H9 (cell line): Measurements from ENCODE around the gene FEM1C. TPM values are rescaled to one million over a fixed set of nuclear protein-coding genes. Genes with fewer than 3 reads are reported as not detected.

Experiments used
- DNase-seq: peaks from one replicate; pipeline ENCODE4 v3.0.0-alpha.2; 2017
- H2AFZ ChIP-seq: one replicate; pipeline ENCODE4 v1.6.1; 2013; ENCODE audit warnings: mild to moderate bottlenecking, low read length, control low read depth, moderate library complexity
- H2AK5ac ChIP-seq: 2 replicates; pipeline ENCODE4 v1.6.1; 2013; ENCODE audit warnings: low read length, control low read depth, mixed read lengths; ENCODE audit not compliant: insufficient read length
- H2BK120ac ChIP-seq: one replicate; pipeline ENCODE4 v1.6.1; 2013; ENCODE audit warnings: low read depth, mild to moderate bottlenecking, low read length, control low read depth, inconsistent platforms; ENCODE audit not compliant: poor library complexity, severe bottlenecking
- H2BK12ac ChIP-seq: 2 replicates; pipeline ENCODE4 v1.6.1; 2013; ENCODE audit warnings: low read length, control low read depth, mixed read lengths, low read depth; ENCODE audit not compliant: insufficient read length
- H2BK15ac ChIP-seq: 2 replicates; pipeline ENCODE4 v1.6.1; 2013; ENCODE audit warnings: low read depth, low read length, control low read depth
- H2BK20ac ChIP-seq: one replicate; pipeline ENCODE4 v1.6.1; 2013; ENCODE audit warnings: low read depth, mild to moderate bottlenecking, low read length, control low read depth, inconsistent platforms; ENCODE audit not compliant: poor library complexity, severe bottlenecking
- H2BK5ac ChIP-seq: 2 replicates; pipeline ENCODE4 v1.6.1; 2013; ENCODE audit warnings: low read length, control low read depth, mixed read lengths; ENCODE audit not compliant: insufficient read length
- H3K14ac ChIP-seq: 2 replicates; pipeline ENCODE4 v1.6.1; 2013; ENCODE audit warnings: low read length, control low read depth; ENCODE audit not compliant: insufficient read depth
- H3K18ac ChIP-seq: 2 replicates; pipeline ENCODE4 v1.6.1; 2013; ENCODE audit warnings: low read depth, mild to moderate bottlenecking, mixed read lengths, low read length, control low read depth; ENCODE audit not compliant: insufficient read length
- H3K23ac ChIP-seq: 2 replicates; pipeline ENCODE4 v1.6.1; 2013; ENCODE audit warnings: low read length, control low read depth, mixed read lengths, low read depth; ENCODE audit not compliant: insufficient read length
- H3K23me2 ChIP-seq: 2 replicates; pipeline ENCODE4 v1.6.1; 2013; ENCODE audit warnings: low read depth, mild to moderate bottlenecking, mixed read lengths, low read length, control low read depth; ENCODE audit not compliant: insufficient read length, poor library complexity, severe bottlenecking
- H3K27ac ChIP-seq: 2 replicates; pipeline ENCODE4 v1.5.1; 2013; ENCODE audit warnings: low read length, control low read depth, mixed read lengths, low read depth; ENCODE audit not compliant: insufficient read length
- H3K27me3 ChIP-seq: 2 replicates; pipeline ENCODE4 v1.6.1; 2013; ENCODE audit warnings: low read length, control low read depth, inconsistent platforms; ENCODE audit not compliant: insufficient read depth
- H3K4ac ChIP-seq: 2 replicates; pipeline ENCODE4 v1.6.1; 2013; ENCODE audit warnings: low read depth, mild to moderate bottlenecking, control low read depth, inconsistent platforms, low read length, moderate library complexity
- H3K4me1 ChIP-seq: 2 replicates; pipeline ENCODE4 v1.6.1; 2013; ENCODE audit warnings: low read length, control low read depth, inconsistent platforms; ENCODE audit not compliant: insufficient read depth
- H3K4me2 ChIP-seq: 2 replicates; pipeline ENCODE4 v1.6.1; 2013; ENCODE audit warnings: low read length, control low read depth, mixed read lengths; ENCODE audit not compliant: insufficient read length, insufficient read depth
- H3K56ac ChIP-seq: 2 replicates; pipeline ENCODE4 v1.6.1; 2013; ENCODE audit warnings: low read depth, mild to moderate bottlenecking, mixed read lengths, low read length, control low read depth; ENCODE audit not compliant: insufficient read length
- H3K79me1 ChIP-seq: 2 replicates; pipeline ENCODE4 v1.6.1; 2013; ENCODE audit warnings: low read depth, mild to moderate bottlenecking, moderate library complexity, low read length, control low read depth, inconsistent platforms; ENCODE audit not compliant: insufficient read depth, poor library complexity, severe bottlenecking
- H3K79me2 ChIP-seq: 2 replicates; pipeline ENCODE4 v1.6.1; 2013; ENCODE audit warnings: low read length, control low read depth, inconsistent platforms; ENCODE audit not compliant: insufficient read depth
- H3K9ac ChIP-seq: 2 replicates; pipeline ENCODE4 v1.6.1; 2013; ENCODE audit warnings: low read length, control low read depth, mixed read lengths; ENCODE audit not compliant: insufficient read length; ENCODE audit errors: extremely low read depth
- H3K9me3 ChIP-seq: one replicate; pipeline ENCODE4 v1.6.1; 2013; ENCODE audit warnings: low read depth, low read length, inconsistent platforms; ENCODE audit not compliant: control insufficient read depth
- H3T11ph ChIP-seq: one replicate; pipeline ENCODE4 v1.6.1; 2013; ENCODE audit warnings: mild to moderate bottlenecking, low read length, control low read depth, inconsistent platforms
- H4K20me1 ChIP-seq: one replicate; pipeline ENCODE4 v1.6.1; 2013; ENCODE audit not compliant: control insufficient read depth, insufficient read length, insufficient read depth
- H4K5ac ChIP-seq: 2 replicates; pipeline ENCODE4 v1.6.1; 2013; ENCODE audit warnings: low read depth, mild to moderate bottlenecking, mixed read lengths, low read length, control low read depth; ENCODE audit not compliant: insufficient read length
- H4K8ac ChIP-seq: replicated peaks from 2 replicates; pipeline ENCODE4 v1.6.1; 2013; ENCODE audit warnings: low read length, control low read depth, mixed read lengths, low read depth; ENCODE audit not compliant: insufficient read length
- H4K91ac ChIP-seq: 2 replicates; pipeline ENCODE4 v1.6.1; 2013; ENCODE audit warnings: low read depth, mild to moderate bottlenecking, moderate library complexity, mixed read lengths, low read length, control low read depth; ENCODE audit not compliant: insufficient read length
- H3K27ac Mint-ChIP-seq, 3 experiments: 2 replicates in 2 of 3; 3 replicates in 1 of 3; pipeline ENCODE4 v1.8.0; 2020 to 2021; ENCODE audit warnings: mixed read lengths in 3 of 3, mild to moderate bottlenecking in 1 of 3, moderate library complexity in 1 of 3
- H3K27me3 Mint-ChIP-seq: 2 replicates; pipeline ENCODE4 v1.8.0; 2021; ENCODE audit warnings: low read depth, mild to moderate bottlenecking, moderate library complexity, mixed read lengths
- H3K36me3 Mint-ChIP-seq, 3 experiments: 2 replicates in 2 of 3; 3 replicates in 1 of 3; pipeline ENCODE4 v1.8.0; 2020 to 2021; ENCODE audit warnings: low read depth in 3 of 3, mixed read lengths in 3 of 3; ENCODE audit not compliant: insufficient read depth in 1 of 3
- H3K4me1 Mint-ChIP-seq, 2 experiments: 2 replicates each; pipeline ENCODE4 v1.8.0; 2020; ENCODE audit warnings: mixed read lengths in 2 of 2
- H3K4me3 Mint-ChIP-seq, 2 experiments: 2 replicates in 1 of 2; 3 replicates in 1 of 2; pipeline ENCODE4 v1.8.0; 2020 to 2021; ENCODE audit warnings: mild to moderate bottlenecking in 2 of 2, mixed read lengths in 2 of 2, moderate library complexity in 1 of 2
- H3K9me3 Mint-ChIP-seq, 2 experiments: 2 replicates in 1 of 2; 3 replicates in 1 of 2; pipeline ENCODE4 v1.8.0; 2020; ENCODE audit warnings: mild to moderate bottlenecking in 2 of 2, mixed read lengths in 2 of 2, moderate library complexity in 1 of 2
- CTCF ChIP-seq: fragments of 200-600 bp; sonication (generic); conservative IDR thresholded peaks from 3 replicates; pipeline ENCODE4 v1.8.0; 2021; ENCODE audit warnings: antibody characterized with exemption, mild to moderate bottlenecking
- WGBS: extraction: QIAGEN DNeasy Blood & Tissue Kit; methylation state at CpG from one replicate; pipeline ENCODE4 v1.1.7; 2013; ENCODE audit warnings: missing lambda C conversion rate, low lambda C conversion rate, mixed read lengths; ENCODE audit not compliant: insufficient read length; ENCODE audit errors: extremely low coverage; 5-methylcytosine and 5-hydroxymethylcytosine counted together
- total RNA-seq: library from RNA; stranded (reverse); gene quantifications from 2 replicates; pipeline ENCODE4 v1.2.1, GENCODE V29; 2021

Gene FEM1C
- total RNA-seq, 1 experiment from 2014 or later: 15.2 TPM

GRCh38 chr5:115571441-115571878 lies 26.9 kb upstream of the FEM1C start:
- H3K56ac ChIP-seq: no peak overlapping the region
- no peaks in the 10 kb centered on the region for H3K9me3 ChIP-seq
- no peak overlapping the region for H3K4me2 ChIP-seq
- Mint-ChIP-seq H3K27me3 (no peaks in the 10 kb centered on the region), H3K4me3 (no peak overlapping the region), H3K9me3 (no peaks in the 10 kb centered on the region), H3K4me1 (peaks cover 9 to 12% of the 10 kb centered on the region in 2 experiments), H3K36me3 (no peaks in the 10 kb centered on the region), H3K27ac (peak overlapping the region in 2 of 3 experiments; percentile 32 to 59; a peak in 2 of 7 replicates)
- no peak overlapping the region for H3T11ph ChIP-seq
- no peaks in the 10 kb centered on the region for H3K4me1 ChIP-seq
- no peak overlapping the region for H2AK5ac ChIP-seq
- no peak overlapping the region for H3K9ac ChIP-seq
- no peaks in the 10 kb centered on the region for H3K23me2 ChIP-seq
- H4K5ac ChIP-seq: no peak overlapping the region
- H2AFZ ChIP-seq: no peak overlapping the region
- no peak overlapping the region for H4K91ac ChIP-seq
- peak; percentile 47 for DNase-seq
- no peak overlapping the region for H4K8ac ChIP-seq
- H3K18ac ChIP-seq: no peak overlapping the region
- WGBS: no CpG with 5 or more reads among the region's 5 CpGs
- no peaks in the 10 kb centered on the region for H3K27me3 ChIP-seq
- H2BK5ac ChIP-seq: no peak overlapping the region
- H2BK15ac ChIP-seq: no peak overlapping the region
- H2BK20ac ChIP-seq: no peak overlapping the region
- H3K79me2 ChIP-seq: no peaks in the 10 kb centered on the region
- H3K14ac ChIP-seq: no peak overlapping the region
- H3K79me1 ChIP-seq: no peaks in the 10 kb centered on the region
- H2BK12ac ChIP-seq: no peak overlapping the region
- H2BK120ac ChIP-seq: no peak overlapping the region
- H4K20me1 ChIP-seq: no peaks in the 10 kb centered on the region
- peak; percentile 52 for TF ChIP-seq CTCF
- H3K23ac ChIP-seq: no peak overlapping the region
- H3K27ac ChIP-seq: no peak overlapping the region
- no peak overlapping the region for H3K4ac ChIP-seq
